ENCODE data around the gene SEPTIN5.

The SEPTIN5 gene

DNA sequence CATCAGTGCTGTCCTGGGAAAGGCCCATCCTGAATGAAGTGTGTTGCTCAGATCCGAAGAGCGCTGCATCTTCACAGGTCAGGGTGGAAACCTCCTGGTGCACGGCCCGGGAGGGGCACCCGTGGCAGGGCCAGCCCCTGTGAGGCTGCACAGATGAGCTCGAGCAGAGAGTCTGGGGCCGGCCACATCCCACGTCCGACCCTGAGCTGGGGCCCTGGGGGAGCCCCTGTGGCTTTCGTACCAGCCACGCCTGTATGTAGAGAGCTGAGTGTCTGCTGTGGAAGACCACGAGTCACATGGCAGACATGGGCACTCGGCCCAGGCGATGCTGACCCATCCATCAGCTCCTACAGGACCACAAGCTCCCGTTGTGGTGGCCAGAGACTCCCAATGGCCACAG lies 24.9 kb upstream of the SEPTIN5 start:
- Histone ChIP-seq H3K9ac (ENCODE audit: low read depth, low read length, poor library complexity, severe bottlenecking) (no peak overlapping the region), H3K4me1 (ENCODE audit: insufficient read depth, low read length, poor library complexity, severe bottlenecking) (no peaks in the 10 kb centered on the region), H3K79me2 (ENCODE audit: insufficient read depth, low read length) (no peaks in the 10 kb centered on the region), H3K4me3 (ENCODE audit: low read length, poor library complexity, severe bottlenecking) (no peak overlapping the region), H3F3A (ENCODE audit: low read depth) (no peaks in the 10 kb centered on the region), H4K20me1 (ENCODE audit: insufficient read depth, low read length, poor library complexity, severe bottlenecking) (no peaks in the 10 kb centered on the region), H3K9me2 (replicated peaks; ENCODE audit: low read depth, low read length) (no peaks in the 10 kb centered on the region), H3K4me2 (ENCODE audit: low read depth, low read length, poor library complexity, severe bottlenecking) (no peak overlapping the region), H2AFZ (ENCODE audit: low read length) (no peak overlapping the region; the same call in 1 of the 2 replicates), H3K27me3 (ENCODE audit: insufficient read depth, low read length, poor library complexity, severe bottlenecking) (no peaks in the 10 kb centered on the region), H3K9me3 (ENCODE audit: insufficient read depth, low read depth, low read length) (no peaks in the 10 kb centered on the region), H3K36me3 (ENCODE audit: insufficient read depth, low read length) (no peaks in the 10 kb centered on the region)
- TF ChIP-seq EZH2phosphoT487 (IDR thresholded peaks at IDR 0.05; ENCODE audit: borderline replicate concordance), result no peak
- TF ChIP-seq, protein P1, sequence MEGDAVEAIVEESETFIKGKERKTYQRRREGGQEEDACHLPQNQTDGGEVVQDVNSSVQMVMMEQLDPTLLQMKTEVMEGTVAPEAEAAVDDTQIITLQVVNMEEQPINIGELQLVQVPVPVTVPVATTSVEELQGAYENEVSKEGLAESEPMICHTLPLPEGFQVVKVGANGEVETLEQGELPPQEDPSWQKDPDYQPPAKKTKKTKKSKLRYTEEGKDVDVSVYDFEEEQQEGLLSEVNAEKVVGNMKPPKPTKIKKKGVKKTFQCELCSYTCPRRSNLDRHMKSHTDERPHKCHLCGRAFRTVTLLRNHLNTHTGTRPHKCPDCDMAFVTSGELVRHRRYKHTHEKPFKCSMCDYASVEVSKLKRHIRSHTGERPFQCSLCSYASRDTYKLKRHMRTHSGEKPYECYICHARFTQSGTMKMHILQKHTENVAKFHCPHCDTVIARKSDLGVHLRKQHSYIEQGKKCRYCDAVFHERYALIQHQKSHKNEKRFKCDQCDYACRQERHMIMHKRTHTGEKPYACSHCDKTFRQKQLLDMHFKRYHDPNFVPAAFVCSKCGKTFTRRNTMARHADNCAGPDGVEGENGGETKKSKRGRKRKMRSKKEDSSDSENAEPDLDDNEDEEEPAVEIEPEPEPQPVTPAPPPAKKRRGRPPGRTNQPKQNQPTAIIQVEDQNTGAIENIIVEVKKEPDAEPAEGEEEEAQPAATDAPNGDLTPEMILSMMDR (conservative IDR thresholded peaks at IDR 0.05; ENCODE audit: low read length), result no peak

DNA sequence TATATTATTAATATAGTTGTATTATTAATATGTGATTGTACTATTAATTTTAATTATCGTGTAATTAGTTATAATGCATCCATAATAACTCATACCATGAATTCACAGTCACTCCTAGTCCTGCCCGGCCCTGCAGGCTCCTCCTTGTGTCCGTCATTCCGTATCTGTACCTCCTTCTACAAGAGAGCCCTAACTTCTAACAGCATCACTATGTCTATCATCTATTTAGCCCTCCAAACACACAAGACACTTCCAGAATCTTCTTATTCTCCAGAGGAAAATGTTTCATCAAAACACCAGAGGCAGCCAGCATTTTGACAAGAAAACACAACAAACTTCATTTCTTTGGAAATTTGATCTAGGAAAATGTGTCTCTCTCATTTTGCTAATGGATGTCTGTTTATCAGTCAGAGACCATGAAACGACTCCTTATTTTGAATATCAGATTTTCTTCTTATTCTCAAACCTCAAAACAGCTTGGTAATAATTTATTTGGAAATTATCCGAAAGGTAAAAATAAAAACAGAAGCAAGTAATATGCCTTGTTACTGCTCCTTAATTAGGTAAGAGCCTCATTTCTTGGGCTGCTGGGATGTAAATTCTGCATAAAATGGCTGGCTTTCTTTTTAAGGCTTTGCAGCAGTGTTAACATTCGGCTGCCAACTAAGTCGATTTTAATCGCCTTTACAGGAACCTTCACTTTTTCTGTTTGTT lies 23.1 kb upstream of the SEPTIN5 start:
- no peaks in the 10 kb centered on the region for H3K27me3 ChIP-seq (ENCODE audit: insufficient read depth, low read length, poor library complexity, severe bottlenecking)
- H3K4me1 ChIP-seq (ENCODE audit: insufficient read depth, low read length, poor library complexity, severe bottlenecking), result no peaks in the 10 kb centered on the region
- H4K20me1 ChIP-seq (ENCODE audit: insufficient read depth, low read length, poor library complexity, severe bottlenecking), result no peaks in the 10 kb centered on the region
- no peaks in the 10 kb centered on the region for H3K79me2 ChIP-seq (ENCODE audit: insufficient read depth, low read length)
- TF ChIP-seq, protein P1 (conservative IDR thresholded peaks at IDR 0.05; ENCODE audit: low read length), result no peak
- no peak for TF ChIP-seq EZH2phosphoT487 (IDR thresholded peaks at IDR 0.05; ENCODE audit: borderline replicate concordance)
- no peak overlapping the region for H2AFZ ChIP-seq (ENCODE audit: low read length)
- H3K36me3 ChIP-seq (ENCODE audit: insufficient read depth, low read length), result no peaks in the 10 kb centered on the region
- H3F3A ChIP-seq (ENCODE audit: low read depth), result no peaks in the 10 kb centered on the region
- no peak overlapping the region for H3K9ac ChIP-seq (ENCODE audit: low read depth, low read length, poor library complexity, severe bottlenecking)
- no peak overlapping the region for H3K4me3 ChIP-seq (ENCODE audit: low read length, poor library complexity, severe bottlenecking)
- no peaks in the 10 kb centered on the region for H3K9me3 ChIP-seq (ENCODE audit: insufficient read depth, low read depth, low read length)
- no peaks in the 10 kb centered on the region for H3K9me2 ChIP-seq (replicated peaks; ENCODE audit: low read depth, low read length)
- no peak overlapping the region for H3K4me2 ChIP-seq (ENCODE audit: low read depth, low read length, poor library complexity, severe bottlenecking)

GRCh38 chr22:19691721-19692341 lies 22.5 kb upstream of the SEPTIN5 start:
- no peaks in the 10 kb centered on the region for H3F3A ChIP-seq (ENCODE audit: low read depth)
- no peaks in the 10 kb centered on the region for H3K9me2 ChIP-seq (replicated peaks; ENCODE audit: low read depth, low read length)
- H3K27me3 ChIP-seq (ENCODE audit: insufficient read depth, low read length, poor library complexity, severe bottlenecking), result no peaks in the 10 kb centered on the region
- H3K4me3 ChIP-seq (ENCODE audit: low read length, poor library complexity, severe bottlenecking), result no peak overlapping the region
- H3K36me3 ChIP-seq (ENCODE audit: insufficient read depth, low read length), result no peaks in the 10 kb centered on the region
- H3K9ac ChIP-seq (ENCODE audit: low read depth, low read length, poor library complexity, severe bottlenecking), result no peak overlapping the region
- H3K4me1 ChIP-seq (ENCODE audit: insufficient read depth, low read length, poor library complexity, severe bottlenecking), result no peaks in the 10 kb centered on the region
- no peak overlapping the region for H3K4me2 ChIP-seq (ENCODE audit: low read depth, low read length, poor library complexity, severe bottlenecking)
- H2AFZ ChIP-seq (ENCODE audit: low read length), result no peak overlapping the region
- TF ChIP-seq, protein P1 (conservative IDR thresholded peaks at IDR 0.05; ENCODE audit: low read length), result no peak
- no peak for TF ChIP-seq EZH2phosphoT487 (IDR thresholded peaks at IDR 0.05; ENCODE audit: borderline replicate concordance)
- H4K20me1 ChIP-seq (ENCODE audit: insufficient read depth, low read length, poor library complexity, severe bottlenecking), result no peaks in the 10 kb centered on the region
- H3K79me2 ChIP-seq (ENCODE audit: insufficient read depth, low read length), result no peaks in the 10 kb centered on the region
- no peaks in the 10 kb centered on the region for H3K9me3 ChIP-seq (ENCODE audit: insufficient read depth, low read depth, low read length)
